GM13977 (cell line): ENCODE measurements around the gene BTBD16.

Source experiments
- DNase-seq: peaks from one replicate; pipeline ENCODE4 v3.0.0; 2012; ENCODE audit warnings: low spot score
- CTCF ChIP-seq: IDR thresholded peaks from 2 replicates; pipeline ENCODE4 v1.5.1; 2012; ENCODE audit warnings: mild to moderate bottlenecking, control low read depth; ENCODE audit not compliant: insufficient read depth; ENCODE audit errors: extremely low read depth, missing control alignments
- in situ Hi-C: fragments of 300-500 bp; cut with MboI; formaldehyde crosslinking; loops from one replicate; pipeline ENCODE4 v1.12.0; 2022; ENCODE audit warnings: low sequenced_read_pairs, low pct_unique_long_range_greater_than_20kb, mixed read lengths, inconsistent platforms; ENCODE audit not compliant: unreplicated experiment

The BTBD16 gene

DNA sequence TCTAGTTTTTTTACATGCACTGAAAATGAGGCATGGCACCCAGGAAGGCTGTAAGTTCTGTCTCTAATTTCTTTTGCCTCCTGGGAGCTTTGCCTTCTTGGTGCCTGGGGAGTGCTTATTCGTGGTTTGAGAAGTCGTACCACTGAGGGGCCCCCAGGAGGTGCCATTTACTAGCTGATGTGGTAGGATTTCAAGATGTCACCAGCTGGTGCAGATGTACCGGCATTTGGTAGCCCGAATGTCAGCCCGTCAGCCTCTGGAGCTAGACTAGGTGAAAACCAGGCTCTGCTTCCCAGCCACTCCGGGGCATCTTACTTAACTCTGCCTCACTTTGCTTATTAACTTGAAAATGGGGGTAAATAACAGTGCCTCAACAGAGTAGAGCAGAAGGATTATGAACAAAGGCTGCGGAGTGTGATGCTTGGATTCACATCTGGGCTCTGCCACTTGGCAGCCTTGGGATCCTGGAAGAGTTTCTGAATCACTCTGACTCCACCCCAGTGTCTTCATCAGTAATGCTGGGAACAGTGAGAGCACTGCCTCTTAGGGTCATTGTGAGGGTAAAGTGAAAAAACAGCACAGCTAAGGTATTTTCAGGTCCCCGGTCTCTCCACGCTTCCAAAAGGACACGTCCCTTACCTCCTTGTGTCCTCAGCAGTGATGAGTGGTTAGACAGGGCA, 31.4 kb upstream of the BTBD16 start:
- in situ Hi-C loops = no loop called here
- TF ChIP-seq CTCF = no peak
- no peak for DNase-seq

- TF ChIP-seq CTCF = no peak
- DNase-seq = no peak
- in situ Hi-C loops = no loop called here
These were observed 30.7 kb upstream of the BTBD16 start for GRCh38 chr10:122240401-122240800.

- no peak for DNase-seq
- TF ChIP-seq CTCF = no peak
- in situ Hi-C loops = no loop called here
These were observed 29.3 kb upstream of the BTBD16 start for GRCh38 chr10:122241836-122242235.

DNA sequence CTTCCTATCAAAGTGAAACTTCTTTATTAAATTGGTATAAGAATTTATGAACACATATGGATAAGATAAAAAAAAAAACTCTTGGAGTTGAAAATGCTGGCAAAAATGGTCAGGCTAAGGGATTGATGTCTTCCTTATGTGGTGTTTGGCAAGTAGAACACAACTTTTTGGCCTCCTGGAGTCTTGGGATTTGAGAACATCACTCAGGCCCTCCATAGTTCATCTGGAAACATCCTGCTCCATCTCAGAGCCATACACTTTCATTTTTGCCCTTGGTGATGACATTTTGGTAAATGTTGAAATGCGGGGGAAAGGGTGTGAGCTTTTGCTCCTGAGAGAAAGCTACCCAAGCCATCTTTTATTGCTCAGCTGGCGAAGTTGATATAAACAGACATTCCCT, 27.5 kb upstream of the BTBD16 start:
- TF ChIP-seq CTCF = no peak
- no peak for DNase-seq
- in situ Hi-C loops = no loop called here

DNA sequence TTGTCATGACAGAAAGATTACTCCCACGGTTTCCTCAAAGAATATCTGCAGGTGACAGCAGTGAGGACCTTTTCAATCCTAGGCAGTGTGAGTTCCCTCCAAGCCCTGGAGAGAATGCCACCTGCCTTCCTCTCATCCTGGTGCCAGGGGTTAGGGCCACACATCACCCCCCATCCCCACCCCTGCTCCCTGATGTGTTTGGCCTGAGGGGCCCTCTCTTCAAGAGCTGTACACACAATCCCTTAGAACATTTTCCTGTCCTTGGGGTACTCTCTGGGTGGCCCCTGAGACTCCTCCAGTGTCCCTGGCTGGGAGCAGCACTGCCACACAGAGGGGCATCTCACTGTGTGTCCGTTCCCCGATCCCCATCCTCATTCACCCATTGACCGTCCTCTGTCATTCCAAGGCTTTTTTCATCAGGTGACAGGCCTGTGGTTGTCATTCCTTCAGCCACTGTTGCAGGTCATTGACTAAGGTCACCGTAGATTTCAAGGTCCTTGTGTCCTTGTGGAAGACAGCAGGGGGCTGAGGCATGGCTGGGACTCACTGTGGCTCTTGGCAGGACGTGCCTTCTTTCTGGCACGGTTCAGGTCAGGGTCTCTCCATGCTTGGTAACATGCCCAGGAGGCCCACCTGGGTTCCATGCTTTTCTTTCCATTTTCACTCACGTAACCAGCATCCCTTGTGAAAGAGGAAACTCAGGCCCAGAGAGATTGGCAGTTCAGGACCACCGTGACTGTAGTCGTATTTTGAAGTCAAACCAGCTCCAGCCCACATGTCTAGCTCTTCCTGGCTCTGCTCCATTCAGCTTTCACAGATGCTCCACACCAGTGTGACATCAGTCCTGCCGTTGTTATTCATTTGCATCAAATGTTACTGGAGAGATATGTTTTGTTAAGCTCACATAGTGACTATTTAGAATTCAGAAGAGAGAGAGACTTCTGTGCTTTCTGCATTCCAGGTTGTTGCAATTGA, 26.8 kb upstream of the BTBD16 start:
- DNase-seq = no peak
- in situ Hi-C loops = no loop called here
- no peak for TF ChIP-seq CTCF

DNA sequence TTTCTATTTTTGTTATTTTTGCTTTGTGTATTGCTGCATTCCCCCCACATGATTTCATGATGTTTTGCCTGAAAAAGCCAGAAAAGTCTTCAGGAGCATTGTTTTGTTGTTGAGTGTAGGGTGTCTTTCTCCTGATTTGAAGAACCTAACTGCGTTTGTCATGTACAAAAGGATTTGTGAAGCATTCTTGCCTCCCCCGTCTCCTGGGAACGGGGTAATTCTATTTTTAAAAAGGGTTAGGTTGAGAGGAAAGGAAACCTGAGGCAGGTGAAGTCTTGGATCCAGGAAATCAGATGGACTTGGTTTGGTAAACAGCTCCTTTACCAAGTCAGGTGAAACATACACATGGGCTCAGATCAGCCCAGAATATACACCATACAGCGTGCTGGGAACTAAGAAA, 26.0 kb upstream of the BTBD16 start:
- in situ Hi-C loops = no loop called here
- DNase-seq = no peak
- no peak for TF ChIP-seq CTCF
